SK-N-SH (cell line): ENCODE results near the gene SPRED3. TPM values are rescaled to one million over a fixed set of nuclear protein-coding genes. Genes with fewer than 3 reads are reported as not detected.

Experiments used
- CTCF ChIA-PET: fragments of 300-600, 350-600 bp; formaldehyde crosslinking; extraction: SDS; loops from one replicate; lab custom pipeline; 2021; lab: Yijun Ruan, JAX
- POLR2A ChIA-PET: fragments of 350-600 bp; sonication (Branson Sonifier 250); formaldehyde crosslinking; extraction: SDS; loops from one replicate; lab custom pipeline; 2020; ENCODE audit warnings: antibody characterized with exemption, inconsistent platforms; lab: Yijun Ruan, JAX
- DNase-seq: peaks from one replicate; pipeline ENCODE4 v3.0.0; 2012
- H2AFZ ChIP-seq: fragments of 200-600 bp; sonication (generic); 2 replicates; pipeline ENCODE4 v1.8.1; 2016; ENCODE audit warnings: antibody characterized with exemption, mild to moderate bottlenecking, low read depth
- H3F3A ChIP-seq: fragments of 200-600 bp; sonication (generic); replicated peaks from 2 replicates; pipeline ENCODE3; 2016; ENCODE audit warnings: antibody characterized with exemption, mild to moderate bottlenecking; ENCODE audit not compliant: insufficient read depth
- H3K27ac ChIP-seq, 2 experiments: fragments of 200-500 bp in 1 of 2; fragments of 200-600 bp in 1 of 2; sonication (Bioruptor generic) in 1 of 2; sonication (generic), shearing (Covaris generic) in 1 of 2; 2 replicates each; pipeline versions ENCODE4 v1.5.1 to v1.6.1; 2014 to 2016; ENCODE audit warnings: low read depth in 2 of 2, inconsistent platforms in 1 of 2, low read length in 1 of 2, mild to moderate bottlenecking in 1 of 2, mixed read lengths in 1 of 2
- H3K27me3 ChIP-seq: fragments of 200-600 bp; sonication (generic), shearing (Covaris generic); 2 replicates; pipeline ENCODE4 v1.6.1; 2016; ENCODE audit warnings: mixed run types; ENCODE audit not compliant: insufficient read depth
- H3K36me3 ChIP-seq, 2 experiments: fragments of 200-500 bp in 1 of 2; fragments of 200-600 bp in 1 of 2; sonication (Bioruptor generic) in 1 of 2; sonication (generic) in 1 of 2; replicated peaks in 1 of 2; 2 replicates each; pipeline versions ENCODE3 to v1.5.1; 2014 to 2016; ENCODE audit warnings: low read length in 1 of 2, mild to moderate bottlenecking in 1 of 2; ENCODE audit not compliant: insufficient read depth in 2 of 2, control insufficient read depth in 1 of 2
- H3K4me1 ChIP-seq, 2 experiments: fragments of 200-500 bp in 1 of 2; fragments of 200-600 bp in 1 of 2; sonication (Bioruptor generic) in 1 of 2; sonication (generic), shearing (Covaris generic) in 1 of 2; 2 replicates each; pipeline versions ENCODE4 v1.5.1 to v1.6.1; 2014 to 2016; ENCODE audit warnings: low read depth in 1 of 2, low read length in 1 of 2, mixed run types in 1 of 2; ENCODE audit not compliant: insufficient read depth in 2 of 2, control insufficient read depth in 1 of 2
- H3K4me2 ChIP-seq: fragments of 200-600 bp; sonication (generic), shearing (Covaris generic); 2 replicates; pipeline ENCODE4 v1.6.1; 2017; ENCODE audit warnings: mixed run types
- H3K4me3 ChIP-seq, 2 experiments: fragments of 200-500 bp in 1 of 2; fragments of 200-600 bp in 1 of 2; sonication (Bioruptor generic) in 1 of 2; sonication (generic), shearing (Covaris generic) in 1 of 2; 2 replicates each; pipeline versions ENCODE4 v1.5.1 to v1.8.1; 2014 to 2016; ENCODE audit warnings: low read depth in 2 of 2, inconsistent platforms in 1 of 2, low read length in 1 of 2, mild to moderate bottlenecking in 1 of 2, mixed read lengths in 1 of 2, moderate library complexity in 1 of 2
- H3K79me2 ChIP-seq: fragments of 200-600 bp; sonication (generic); 2 replicates; pipeline ENCODE4 v1.8.1; 2017; ENCODE audit warnings: mild to moderate bottlenecking; ENCODE audit not compliant: insufficient read depth
- H3K9ac ChIP-seq: fragments of 200-600 bp; sonication (generic); 2 replicates; pipeline ENCODE4 v1.6.1; 2017; ENCODE audit warnings: mixed run types
- H3K9me2 ChIP-seq: fragments of 200-600 bp; sonication (generic); 2 replicates; pipeline ENCODE4 v1.6.1; 2017; ENCODE audit warnings: mixed run types
- H3K9me3 ChIP-seq: fragments of 200-600 bp; sonication (generic); 2 replicates; pipeline ENCODE4 v1.6.1; 2017; ENCODE audit warnings: mixed run types, mild to moderate bottlenecking, moderate library complexity
- H4K20me1 ChIP-seq: fragments of 200-600 bp; sonication (generic); 2 replicates; pipeline ENCODE4 v1.6.1; 2017; ENCODE audit warnings: mild to moderate bottlenecking, mixed run types; ENCODE audit not compliant: insufficient read depth
- CHD2 ChIP-seq: fragments of 150-350 bp; IDR thresholded peaks from 2 replicates; pipeline ENCODE4 v1.6.1; 2018; ENCODE audit warnings: low read length; ENCODE audit not compliant: partially characterized antibody
- EZH2phosphoT487 ChIP-seq: fragments of 200-600 bp; sonication (generic); IDR thresholded peaks from 2 replicates; pipeline ENCODE4 v1.6.1; 2017; ENCODE audit warnings: low read depth, mixed run types, mild to moderate bottlenecking, antibody characterized with exemption, moderate library complexity, borderline replicate concordance
- FOSL2 ChIP-seq: IDR thresholded peaks from 2 replicates; pipeline ENCODE4 v1.4.0; 2012; ENCODE audit warnings: low read depth, mild to moderate bottlenecking, moderate library complexity, borderline replicate concordance
- GABPA ChIP-seq: IDR thresholded peaks from 2 replicates; pipeline ENCODE4 v1.4.0; 2012; ENCODE audit warnings: low read depth, mild to moderate bottlenecking
- GATA2 ChIP-seq: sonication (generic); formaldehyde crosslinking; IDR thresholded peaks from 2 replicates; pipeline ENCODE4 v1.5.0; 2020; ENCODE audit warnings: mild to moderate bottlenecking, missing genetic modification reagents
- IRF3 ChIP-seq: fragments of 150-350 bp; IDR thresholded peaks from 2 replicates; pipeline ENCODE4 v1.6.1; 2016; ENCODE audit warnings: mild to moderate bottlenecking, low read depth, low read length
- JUND ChIP-seq: IDR thresholded peaks from 2 replicates; pipeline ENCODE4 v1.4.0; 2012
- MEF2A ChIP-seq: IDR thresholded peaks from 2 replicates; pipeline ENCODE4 v1.4.0; 2012; ENCODE audit warnings: low read depth, borderline replicate concordance
- POLR2AphosphoS5 ChIP-seq: IDR thresholded peaks from 2 replicates; pipeline ENCODE4 v1.6.1; 2012; ENCODE audit warnings: low read depth, low read length
- RXRA ChIP-seq: IDR thresholded peaks from 2 replicates; pipeline ENCODE4 v1.4.0; 2012; ENCODE audit warnings: low read depth, mild to moderate bottlenecking, borderline replicate concordance
- TAF1 ChIP-seq: IDR thresholded peaks from 2 replicates; pipeline ENCODE4 v1.6.1; 2012; ENCODE audit warnings: low read depth, mild to moderate bottlenecking, low read length, moderate library complexity, borderline replicate concordance
- USF1 ChIP-seq: IDR thresholded peaks from 2 replicates; pipeline ENCODE4 v1.4.0; 2012; ENCODE audit warnings: low read depth, borderline replicate concordance
- YY1 ChIP-seq: IDR thresholded peaks from 2 replicates; pipeline ENCODE4 v1.4.0; 2012; ENCODE audit warnings: low read depth, mild to moderate bottlenecking
- ZBTB33 ChIP-seq: IDR thresholded peaks from 2 replicates; pipeline ENCODE4 v1.4.0; 2012; ENCODE audit warnings: low read depth, borderline replicate concordance
- WGBS: methylation state at CpG from one replicate; pipeline ENCODE4 v1.1.6; 2017; ENCODE audit warnings: low lambda C conversion rate; 5-methylcytosine and 5-hydroxymethylcytosine counted together
- polyA plus RNA-seq, 3 experiments: library from polyadenylated mRNA; depleted of rRNA; stranded (reverse); fragments of >200 nt; gene quantifications; 2 replicates each; pipeline ENCODE4 v1.2.3, GENCODE V29; 2012

Gene SPRED3
- polyA plus RNA-seq, 1 of the 3 experiments (the other 2 are of a cell fraction): 11.1 TPM

GRCh38 chr19:38374332-38375097, 14.0 kb upstream of the SPRED3 start, which contains the start of gene PSMD8 (continued):
- TF ChIP-seq POLR2AphosphoS5 (peak; percentile 93), TAF1 (peak; percentile 99)
- TF ChIP-seq, all 33 proteins: peak for 15

GRCh38 chr19:38375098-38375493, 13.4 kb upstream of the SPRED3 start:
- POLR2A ChIA-PET: interaction anchor here (1.2 to 3.6 kb wide), 5 partner anchors 10 to 468 kb away, joined by 4 to 29 read pairs (median 6); partner anchors contain the start of genes GGN and SPRED3
- H3K9me2 ChIP-seq: no peaks in the 10 kb centered on the region
- H4K20me1 ChIP-seq: peaks cover 26% of the 10 kb centered on the region

More at GRCh38 chr19:38375098-38375493, 13.4 kb upstream of the SPRED3 start:
- Histone ChIP-seq H3K27me3 (no peaks in the 10 kb centered on the region), H3K27ac (peak overlapping the region; percentile 82 to 87), H3K4me3 (peak overlapping the region; percentile 68 to 91), H3F3A (no peaks in the 10 kb centered on the region), H3K4me1 (peaks cover 6 to 14% of the 10 kb centered on the region in 2 experiments; a peak in 3 of 4 replicates), H3K9ac (peak overlapping the region; percentile 96), H3K4me2 (peak overlapping the region; percentile 78), H2AFZ (peak overlapping the region; percentile 97; the same call in 1 of the 2 replicates), H3K9me3 (no peaks in the 10 kb centered on the region), H3K79me2 (peaks cover 53% of the 10 kb centered on the region), H3K36me3 (peaks cover 7 to 18% of the 10 kb centered on the region in 2 experiments)
- CTCF ChIA-PET: interaction anchor here (1.2 to 2.4 kb wide), 6 partner anchors 10 to 140 kb away, joined by 3 to 12 read pairs (median 10); partner anchors contain the start of genes CATSPERG and FAM98C
- DNase-seq: no peak
- under 1% methylated on average over 18 of the region's 18 CpGs for WGBS
- no peak for TF ChIP-seq CHD2
- no peak for TF ChIP-seq EZH2phosphoT487
- TF ChIP-seq POLR2AphosphoS5: no peak
- TF ChIP-seq TAF1: no peak
- TF ChIP-seq JUND: no peak
- TF ChIP-seq IRF3: no peak
- TF ChIP-seq USF1: no peak
- TF ChIP-seq RXRA: no peak
- TF ChIP-seq GABPA: no peak
- no peak for TF ChIP-seq YY1
- TF ChIP-seq ZBTB33: no peak
- no peak for TF ChIP-seq FOSL2
- TF ChIP-seq MEF2A: no peak
- no peak for TF ChIP-seq GATA2
